Measurements from ENCODE around the gene MRPS14. TPM values are rescaled to one million over a fixed set of nuclear protein-coding genes. Genes with fewer than 3 reads are reported as not detected.

MRPS14 gene
- polyA plus RNA-seq, 1 donor from 2014 or later = 49.5 TPM

DNA sequence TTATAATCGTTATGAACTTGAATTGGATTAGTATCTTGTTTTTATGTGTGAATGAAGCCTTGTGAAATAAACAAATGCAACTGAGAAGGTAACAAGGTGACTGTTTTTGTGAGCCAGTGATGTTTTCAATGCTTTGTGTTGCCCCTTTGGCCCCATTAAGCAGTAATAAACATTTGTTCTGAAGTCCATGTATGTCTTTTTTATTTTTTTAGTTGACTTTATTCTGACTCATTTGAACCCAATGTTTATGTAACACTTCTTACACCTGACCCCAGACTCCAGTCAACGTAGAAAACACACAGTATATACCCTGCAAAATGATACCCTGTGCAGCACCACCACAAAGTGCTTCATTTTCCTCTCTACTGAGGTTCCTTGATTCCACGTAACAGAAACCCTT is 28.1 kb downstream of the MRPS14 start:
- Histone ChIP-seq H3K9me2 (ENCODE audit: insufficient read depth, low read length) (no peaks in the 10 kb centered on the region), H3K4me2 (ENCODE audit: low read length) (no peak overlapping the region), H4K20me1 (ENCODE audit: insufficient read depth) (no peaks in the 10 kb centered on the region), H3K9me3 (ENCODE audit: low read length) (no peaks in the 10 kb centered on the region), H3K27ac (ENCODE audit: low read length) (no peak overlapping the region), H3K4me3 (ENCODE audit: low read length) (no peak overlapping the region), H3K9ac (ENCODE audit: low read length) (no peak overlapping the region), H3K79me2 (replicated peaks; ENCODE audit: insufficient read depth, low read length) (no peaks in the 10 kb centered on the region), H3K27me3 (ENCODE audit: insufficient read depth, low read depth, low read length) (no peaks in the 10 kb centered on the region), H2AFZ (ENCODE audit: low read depth, low read length) (no peak overlapping the region), H3K36me3 (ENCODE audit: insufficient read depth, low read length) (no peaks in the 10 kb centered on the region), H3F3A (ENCODE audit: insufficient read depth, low read length, poor library complexity, severe bottlenecking) (peaks cover 6% of the 10 kb centered on the region)
- TF ChIP-seq, protein P1, sequence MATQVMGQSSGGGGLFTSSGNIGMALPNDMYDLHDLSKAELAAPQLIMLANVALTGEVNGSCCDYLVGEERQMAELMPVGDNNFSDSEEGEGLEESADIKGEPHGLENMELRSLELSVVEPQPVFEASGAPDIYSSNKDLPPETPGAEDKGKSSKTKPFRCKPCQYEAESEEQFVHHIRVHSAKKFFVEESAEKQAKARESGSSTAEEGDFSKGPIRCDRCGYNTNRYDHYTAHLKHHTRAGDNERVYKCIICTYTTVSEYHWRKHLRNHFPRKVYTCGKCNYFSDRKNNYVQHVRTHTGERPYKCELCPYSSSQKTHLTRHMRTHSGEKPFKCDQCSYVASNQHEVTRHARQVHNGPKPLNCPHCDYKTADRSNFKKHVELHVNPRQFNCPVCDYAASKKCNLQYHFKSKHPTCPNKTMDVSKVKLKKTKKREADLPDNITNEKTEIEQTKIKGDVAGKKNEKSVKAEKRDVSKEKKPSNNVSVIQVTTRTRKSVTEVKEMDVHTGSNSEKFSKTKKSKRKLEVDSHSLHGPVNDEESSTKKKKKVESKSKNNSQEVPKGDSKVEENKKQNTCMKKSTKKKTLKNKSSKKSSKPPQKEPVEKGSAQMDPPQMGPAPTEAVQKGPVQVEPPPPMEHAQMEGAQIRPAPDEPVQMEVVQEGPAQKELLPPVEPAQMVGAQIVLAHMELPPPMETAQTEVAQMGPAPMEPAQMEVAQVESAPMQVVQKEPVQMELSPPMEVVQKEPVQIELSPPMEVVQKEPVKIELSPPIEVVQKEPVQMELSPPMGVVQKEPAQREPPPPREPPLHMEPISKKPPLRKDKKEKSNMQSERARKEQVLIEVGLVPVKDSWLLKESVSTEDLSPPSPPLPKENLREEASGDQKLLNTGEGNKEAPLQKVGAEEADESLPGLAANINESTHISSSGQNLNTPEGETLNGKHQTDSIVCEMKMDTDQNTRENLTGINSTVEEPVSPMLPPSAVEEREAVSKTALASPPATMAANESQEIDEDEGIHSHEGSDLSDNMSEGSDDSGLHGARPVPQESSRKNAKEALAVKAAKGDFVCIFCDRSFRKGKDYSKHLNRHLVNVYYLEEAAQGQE (IDR thresholded peaks at IDR 0.05; ENCODE audit: borderline replicate concordance) = no peak
- TF ChIP-seq EP300 (conservative IDR thresholded peaks at IDR 0.05; ENCODE audit: poor library complexity, severe bottlenecking) (no peak), SMC3 (conservative IDR thresholded peaks at IDR 0.05; ENCODE audit: poor library complexity) (no peak), MXI1 (conservative IDR thresholded peaks at IDR 0.05; ENCODE audit: poor library complexity, severe bottlenecking) (no peak), RAD21 (conservative IDR thresholded peaks at IDR 0.05) (no peak), EZH2 (IDR thresholded peaks at IDR 0.05; ENCODE audit: borderline replicate concordance, insufficient read depth, low read length, poor library complexity, severe bottlenecking) (no peak), TAF1 (IDR thresholded peaks at IDR 0.05; ENCODE audit: low read depth) (no peak), POLR2AphosphoS5 (IDR thresholded peaks at IDR 0.05) (no peak)
- TF ChIP-seq, protein P2, sequence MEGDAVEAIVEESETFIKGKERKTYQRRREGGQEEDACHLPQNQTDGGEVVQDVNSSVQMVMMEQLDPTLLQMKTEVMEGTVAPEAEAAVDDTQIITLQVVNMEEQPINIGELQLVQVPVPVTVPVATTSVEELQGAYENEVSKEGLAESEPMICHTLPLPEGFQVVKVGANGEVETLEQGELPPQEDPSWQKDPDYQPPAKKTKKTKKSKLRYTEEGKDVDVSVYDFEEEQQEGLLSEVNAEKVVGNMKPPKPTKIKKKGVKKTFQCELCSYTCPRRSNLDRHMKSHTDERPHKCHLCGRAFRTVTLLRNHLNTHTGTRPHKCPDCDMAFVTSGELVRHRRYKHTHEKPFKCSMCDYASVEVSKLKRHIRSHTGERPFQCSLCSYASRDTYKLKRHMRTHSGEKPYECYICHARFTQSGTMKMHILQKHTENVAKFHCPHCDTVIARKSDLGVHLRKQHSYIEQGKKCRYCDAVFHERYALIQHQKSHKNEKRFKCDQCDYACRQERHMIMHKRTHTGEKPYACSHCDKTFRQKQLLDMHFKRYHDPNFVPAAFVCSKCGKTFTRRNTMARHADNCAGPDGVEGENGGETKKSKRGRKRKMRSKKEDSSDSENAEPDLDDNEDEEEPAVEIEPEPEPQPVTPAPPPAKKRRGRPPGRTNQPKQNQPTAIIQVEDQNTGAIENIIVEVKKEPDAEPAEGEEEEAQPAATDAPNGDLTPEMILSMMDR (IDR thresholded peaks at IDR 0.05; ENCODE audit: poor library complexity, severe bottlenecking) = no peak

DNA sequence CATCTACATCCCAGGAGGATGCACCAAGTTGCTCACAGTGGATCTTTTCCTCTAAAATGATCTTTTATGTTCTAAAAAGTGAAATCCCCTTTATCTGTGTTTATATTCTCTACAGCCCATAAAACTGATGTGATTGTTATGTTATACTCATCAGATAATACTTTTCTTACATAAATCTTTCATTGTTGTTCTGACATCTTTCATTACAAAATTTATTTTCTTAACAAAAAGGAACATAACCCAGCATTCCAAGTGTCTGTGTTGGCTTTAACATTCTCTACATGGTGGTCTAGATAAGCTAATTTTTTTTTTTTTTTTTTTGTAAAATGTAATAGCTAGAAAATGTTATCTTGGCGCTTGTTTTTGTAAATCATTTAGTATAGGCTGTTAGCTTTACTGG is 31.8 kb downstream of the MRPS14 start:
- Histone ChIP-seq H3K9me3 (ENCODE audit: low read length) (no peaks in the 10 kb centered on the region), H2AFZ (ENCODE audit: low read depth, low read length) (no peak overlapping the region), H3K36me3 (ENCODE audit: insufficient read depth, low read length) (no peaks in the 10 kb centered on the region), H3K27ac (ENCODE audit: low read length) (no peak overlapping the region), H3K9me2 (ENCODE audit: insufficient read depth, low read length) (no peaks in the 10 kb centered on the region), H3K9ac (ENCODE audit: low read length) (no peak overlapping the region), H3K27me3 (ENCODE audit: insufficient read depth, low read depth, low read length) (no peaks in the 10 kb centered on the region), H3K79me2 (replicated peaks; ENCODE audit: insufficient read depth, low read length) (no peaks in the 10 kb centered on the region), H3K4me2 (ENCODE audit: low read length) (no peak overlapping the region), H4K20me1 (ENCODE audit: insufficient read depth) (no peaks in the 10 kb centered on the region), H3K4me3 (ENCODE audit: low read length) (no peak overlapping the region), H3F3A (ENCODE audit: insufficient read depth, low read length, poor library complexity, severe bottlenecking) (no peaks in the 10 kb centered on the region)
- no peak for TF ChIP-seq EZH2 (IDR thresholded peaks at IDR 0.05; ENCODE audit: borderline replicate concordance, insufficient read depth, low read length, poor library complexity, severe bottlenecking)
- TF ChIP-seq EP300 (conservative IDR thresholded peaks at IDR 0.05; ENCODE audit: poor library complexity, severe bottlenecking) = no peak
- no peak for TF ChIP-seq POLR2AphosphoS5 (IDR thresholded peaks at IDR 0.05)
- no peak for TF ChIP-seq MXI1 (conservative IDR thresholded peaks at IDR 0.05; ENCODE audit: poor library complexity, severe bottlenecking)
- no peak for TF ChIP-seq RAD21 (conservative IDR thresholded peaks at IDR 0.05)
- TF ChIP-seq SMC3 (conservative IDR thresholded peaks at IDR 0.05; ENCODE audit: poor library complexity) = no peak
- TF ChIP-seq, protein P2 (IDR thresholded peaks at IDR 0.05; ENCODE audit: poor library complexity, severe bottlenecking) = no peak
- TF ChIP-seq TAF1 (IDR thresholded peaks at IDR 0.05; ENCODE audit: low read depth) = no peak
- TF ChIP-seq, protein P1 (IDR thresholded peaks at IDR 0.05; ENCODE audit: borderline replicate concordance) = no peak

Data from neural cell (in vitro differentiated cells).